ENCODE measurements around the gene SLC16A1.
"Not testable (repeated sequence)": the region's sequence is repeated elsewhere in the genome, so short reads cannot be mapped to it uniquely, and the experiment has no call there.

SLC16A1 gene

GRCh38 chr1:112964347-112964746, 8.4 kb upstream of the SLC16A1 start:
- DNase-seq: no peak

DNA sequence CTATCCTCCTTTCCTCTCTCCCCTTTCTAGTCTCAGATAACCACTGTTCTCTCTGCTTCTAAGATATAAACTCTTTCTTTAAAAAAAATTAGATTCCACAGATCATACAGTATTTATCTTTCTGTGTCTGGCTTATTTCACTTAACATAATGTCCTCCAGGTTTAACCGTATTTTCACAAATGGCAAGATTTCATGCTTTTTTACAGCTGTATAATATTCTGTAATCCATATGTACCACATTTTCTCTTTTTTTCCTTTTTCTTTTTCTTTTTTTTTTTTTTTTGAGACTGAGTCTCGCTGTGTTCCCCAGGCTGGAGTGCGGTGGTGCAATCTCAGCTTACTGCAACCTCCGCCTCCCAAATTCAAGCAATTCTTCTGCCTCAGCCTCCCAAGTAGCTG, 5.1 kb upstream of the SLC16A1 start:
- no peak for DNase-seq

DNA sequence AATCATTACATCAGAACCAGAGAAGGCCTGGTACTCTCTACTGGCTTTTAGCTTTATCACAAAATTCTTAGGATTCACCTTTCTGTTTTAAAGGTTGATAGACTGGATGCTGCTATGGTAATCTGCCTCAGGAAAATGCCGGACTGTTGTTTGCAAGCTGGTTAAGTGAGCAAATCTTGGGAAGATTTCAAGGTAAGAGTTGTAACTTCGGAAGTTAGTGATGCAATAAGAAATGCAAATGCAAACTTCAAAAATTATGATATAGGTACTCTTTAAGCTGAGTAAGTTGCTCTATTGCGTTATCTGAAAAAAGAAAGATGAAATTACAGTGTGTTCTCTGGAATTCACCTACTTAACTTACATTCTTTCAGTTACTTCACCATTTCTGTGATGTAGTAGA, 4.4 kb upstream of the SLC16A1 start:
- no peak for DNase-seq

GRCh38 chr1:112958236-112958635, 2.2 kb upstream of the SLC16A1 start:
- not testable (repeated sequence) for DNase-seq

DNA sequence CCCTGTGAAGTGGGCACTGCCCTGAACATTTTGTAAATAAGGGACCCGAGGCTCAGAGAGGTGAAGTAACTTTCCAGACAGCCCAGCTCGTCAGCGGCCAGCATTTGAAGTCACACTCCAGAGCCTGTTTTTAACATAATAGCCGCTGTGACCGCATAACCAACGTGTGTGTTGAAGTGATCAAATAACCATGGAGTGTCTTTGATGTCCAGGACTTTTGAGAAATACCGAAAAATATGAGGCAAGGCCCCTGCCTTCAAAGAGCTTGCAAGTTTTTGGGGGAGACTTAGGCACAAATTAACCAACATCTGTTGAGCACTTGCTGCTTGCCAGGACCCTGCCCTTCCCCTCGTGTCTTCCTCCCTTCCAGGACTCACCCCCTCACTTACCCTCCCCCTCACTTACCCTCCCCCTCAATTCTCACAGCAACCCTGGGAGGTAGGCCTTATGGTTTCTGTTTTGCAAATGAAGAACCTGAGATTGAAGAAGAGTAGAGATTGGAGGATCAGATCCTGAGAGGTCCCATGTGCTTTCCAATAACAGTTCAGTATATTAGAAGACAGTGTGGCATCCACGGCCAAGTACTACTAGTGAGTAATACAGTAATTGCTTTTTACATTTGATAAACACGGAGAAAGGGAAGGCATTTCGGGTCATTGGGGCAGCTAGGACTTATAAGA, 1.3 kb upstream of the SLC16A1 start:
- peak; percentile 39 to 79 for DNase-seq

GRCh38 chr1:112956544-112957132, 642 bp upstream of the SLC16A1 start:
- DNase-seq: peak; percentile 15 to 51

DNA sequence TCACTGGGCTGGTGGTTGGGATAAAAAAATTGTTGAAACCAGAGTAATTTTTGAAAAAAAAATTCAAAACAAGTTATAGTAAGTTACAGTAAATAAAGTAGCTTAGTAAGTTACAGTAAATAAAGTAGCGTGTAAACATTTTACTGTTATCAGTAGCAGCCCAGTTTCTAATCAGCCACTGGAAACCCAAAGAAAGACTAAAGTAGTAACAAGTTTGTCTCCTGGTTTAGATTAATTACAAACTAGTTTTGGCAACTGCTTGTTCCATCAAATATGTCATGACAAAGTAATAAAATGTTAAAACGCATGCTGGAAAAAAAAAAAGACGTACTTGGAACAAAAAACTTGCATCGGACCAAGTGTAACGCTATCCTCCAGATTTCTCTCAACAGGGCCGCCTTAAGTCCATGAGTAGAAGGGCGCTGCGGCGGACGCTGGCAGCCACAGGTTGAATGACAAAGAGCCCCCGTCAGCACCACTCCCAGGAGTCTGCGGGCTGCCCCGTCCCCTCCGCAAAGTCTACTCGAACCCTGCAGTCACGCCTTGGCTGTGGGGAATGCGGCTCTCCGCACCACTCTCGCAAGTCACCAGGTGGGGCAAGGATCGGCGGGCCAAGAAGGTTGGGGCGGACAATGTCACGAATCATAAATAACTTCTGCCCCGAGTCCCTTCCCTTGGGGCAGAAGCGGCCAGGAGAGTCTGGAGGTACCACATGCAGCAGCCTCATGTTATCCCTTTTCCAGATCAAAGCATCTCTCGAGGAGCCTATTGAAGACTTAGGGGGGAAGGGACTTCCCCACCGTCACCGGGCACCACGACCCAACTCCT, 837 bp downstream of the SLC16A1 start:
- DNase-seq: peak; percentile 28 to 57

DNA sequence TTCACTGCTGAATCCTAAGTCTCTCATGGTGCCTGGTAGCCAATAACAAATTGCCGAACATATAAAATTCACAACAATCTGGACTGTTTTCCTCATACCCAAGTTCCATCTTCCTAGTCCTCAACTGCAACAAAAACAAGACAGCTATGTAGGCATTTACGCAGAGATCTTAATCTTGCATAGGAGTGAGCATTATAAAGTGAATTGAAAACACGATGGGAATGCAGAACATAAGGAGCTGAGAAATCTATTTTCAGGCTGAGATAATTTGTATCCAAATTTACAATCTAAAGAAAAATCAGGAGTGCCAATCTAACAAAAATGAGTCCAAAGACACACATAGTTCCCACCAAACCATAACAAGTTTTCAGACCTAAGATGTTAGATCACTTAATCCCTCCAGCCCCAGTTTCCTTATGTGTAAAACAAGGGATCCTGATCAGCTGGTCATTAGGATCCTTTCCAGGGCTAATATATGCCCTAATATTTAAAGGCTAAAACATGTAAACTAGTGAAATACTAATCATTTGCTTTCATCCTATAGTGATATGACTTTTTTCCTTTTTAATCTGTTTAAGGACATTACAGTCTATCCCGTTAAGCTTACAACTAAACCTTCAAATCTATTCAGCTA, 1.9 kb downstream of the SLC16A1 start:
- DNase-seq: no peak

GRCh38 chr1:112950426-112950825, 5.6 kb downstream of the SLC16A1 start:
- no peak for DNase-seq

- no peak for DNase-seq
Observed at GRCh38 chr1:112946683-112947082, 9.3 kb downstream of the SLC16A1 start.

DNA sequence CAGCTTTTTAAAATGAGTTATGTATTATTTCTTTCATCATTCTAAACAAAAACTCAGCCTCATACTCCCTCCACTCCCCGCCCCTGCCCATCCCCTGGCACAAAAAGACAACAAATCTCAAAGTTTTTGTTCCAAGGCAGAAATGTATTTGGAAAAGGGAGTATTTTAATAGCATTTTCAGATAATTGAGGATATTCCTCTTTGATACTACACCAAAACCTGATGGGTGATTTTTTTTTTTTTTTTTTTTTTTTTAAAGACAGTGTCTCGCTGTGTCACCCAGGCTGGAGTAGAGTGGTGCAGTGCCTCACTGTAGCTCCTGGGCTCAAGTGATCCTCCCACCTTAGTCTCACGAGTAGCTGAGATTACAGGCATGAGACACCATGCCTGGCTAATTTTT, 16.2 kb downstream of the SLC16A1 start:
- DNase-seq: no peak

- no peak for DNase-seq
Observed at GRCh38 chr1:112938210-112938609, 17.8 kb downstream of the SLC16A1 start.

DNA sequence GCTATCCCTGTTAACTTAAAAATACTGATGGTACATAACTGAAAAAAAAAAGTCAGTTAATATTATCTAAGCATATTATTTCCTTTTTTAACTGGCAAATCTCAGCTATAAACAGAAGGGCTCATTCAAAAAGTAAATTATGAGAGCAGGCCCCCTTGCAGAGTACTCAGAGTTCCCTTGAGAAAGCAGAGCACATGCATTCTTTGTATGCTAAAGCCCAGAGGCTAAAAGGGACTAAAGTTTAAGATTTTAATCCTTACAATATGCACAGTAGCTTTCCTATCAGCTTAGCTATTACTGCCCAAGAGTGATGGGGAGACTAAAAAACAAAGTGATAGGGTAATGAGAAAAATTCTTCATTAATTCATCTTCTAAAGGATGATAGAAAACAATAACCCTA, 18.5 kb downstream of the SLC16A1 start:
- no peak for DNase-seq

- no peak for DNase-seq
Observed at GRCh38 chr1:112937070-112937469, 18.9 kb downstream of the SLC16A1 start.

GRCh38 chr1:112935461-112936111, 20.4 kb downstream of the SLC16A1 start:
- no peak for DNase-seq

DNA sequence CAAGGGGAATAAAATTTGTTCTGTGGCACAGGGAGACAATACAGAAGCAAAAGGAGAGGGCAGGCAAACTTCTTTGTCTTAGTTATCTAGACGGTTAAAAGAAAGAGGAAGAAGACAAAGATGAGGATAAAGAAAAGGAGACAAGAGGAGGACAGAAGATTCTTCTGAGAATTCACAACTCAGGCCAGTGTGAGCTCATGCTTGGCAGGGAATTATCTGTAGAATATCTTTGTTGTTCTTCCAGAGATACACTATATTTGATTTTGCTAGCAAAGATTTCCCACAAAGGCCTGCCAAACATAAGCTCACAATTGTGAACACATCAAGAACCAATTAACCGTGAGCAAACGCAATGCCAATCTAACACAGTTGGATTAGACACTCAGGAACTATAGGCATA, 21.4 kb downstream of the SLC16A1 start:
- DNase-seq: no peak

DNA sequence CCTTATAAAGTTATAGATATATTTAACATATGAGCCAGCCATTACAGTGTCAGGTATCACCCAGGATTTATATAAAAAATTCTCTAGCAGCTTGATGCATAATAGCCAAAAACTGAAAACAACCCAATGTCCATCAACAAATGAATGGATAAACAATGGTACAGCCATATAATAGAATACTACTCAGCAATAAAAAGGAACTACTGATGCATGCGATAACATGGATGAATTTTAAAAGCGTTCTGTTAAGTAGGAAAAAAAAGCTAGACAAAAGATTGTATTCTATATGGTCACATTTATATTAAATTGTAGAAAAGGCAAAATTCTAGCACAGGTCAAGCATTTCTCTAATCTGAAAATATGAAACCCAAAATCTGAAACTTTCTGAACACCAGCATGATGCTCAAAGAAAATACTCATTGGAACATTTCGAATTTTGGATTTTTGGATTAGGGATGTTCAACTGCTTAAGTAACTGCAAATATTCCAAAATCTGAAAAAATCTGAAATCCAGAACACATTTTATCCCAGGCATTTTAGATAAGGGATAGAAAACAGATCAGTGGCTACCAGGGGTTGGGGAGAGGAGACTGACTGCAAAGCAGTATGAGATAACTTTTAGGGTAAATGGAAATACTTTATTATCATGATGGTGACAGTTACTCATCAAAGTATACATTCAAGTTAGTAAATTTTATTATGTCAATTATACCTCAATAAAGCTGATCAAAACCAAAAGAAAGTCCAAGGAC, 22.0 kb downstream of the SLC16A1 start:
- no peak for DNase-seq

GRCh38 chr1:112929979-112930378, 26.0 kb downstream of the SLC16A1 start:
- DNase-seq: no peak

- no peak for DNase-seq
Observed at GRCh38 chr1:112927462-112927990, 28.5 kb downstream of the SLC16A1 start.

DNA sequence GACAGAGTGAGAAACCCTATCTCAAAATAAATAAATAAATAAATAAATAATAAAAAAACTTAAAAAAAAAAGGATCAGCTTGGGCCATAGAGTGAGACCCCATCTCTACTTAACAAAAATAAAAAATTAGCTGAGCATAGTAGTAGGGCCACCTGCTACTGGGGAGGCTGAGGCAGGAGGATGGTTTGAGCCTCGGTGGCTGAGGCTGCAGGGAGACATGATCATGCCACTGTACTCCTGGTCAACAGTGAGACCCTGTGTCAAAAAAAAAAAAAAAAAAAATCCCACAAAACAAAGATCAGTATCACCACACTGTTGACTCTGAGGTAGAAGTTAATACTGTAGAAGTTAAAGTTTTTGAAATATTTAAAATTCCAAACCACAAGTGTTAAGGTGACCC, 29.1 kb downstream of the SLC16A1 start:
- DNase-seq: no peak

GRCh38 chr1:112925015-112925414, 31.0 kb downstream of the SLC16A1 start:
- DNase-seq: no peak

GRCh38 chr1:112923959-112924349, 32.0 kb downstream of the SLC16A1 start:
- no peak for DNase-seq
